GM12878 (cell line): ENCODE results near the gene COPB1. TPM values are rescaled to one million over a fixed set of nuclear protein-coding genes. Genes with fewer than 3 reads are reported as not detected.

Experiments
- ATAC-seq: fragments of 200-7000 bp; cut with Tn5 transposase; 3 replicates; pipeline ENCODE4 v1.9.1; 2020; ENCODE audit warnings: mild to moderate bottlenecking, moderate library complexity
- BruUV-seq: library from RNA; stranded (reverse); fragments of 400-500 nt; replicated peaks from 2 replicates; lab custom pipeline; 2021; lab: Mats Ljungman, UMichigan
- CTCF ChIA-PET: fragments of 300-600 bp; sonication (Branson Sonifier 250); formaldehyde crosslinking; extraction: SDS; loops from one replicate; lab custom pipeline; 2021; ENCODE audit warnings: inconsistent platforms; lab: Yijun Ruan, JAX
- POLR2A ChIA-PET: fragments of 350-600 bp; formaldehyde crosslinking; extraction: SDS; loops from one replicate; lab custom pipeline; 2021; ENCODE audit warnings: inconsistent platforms; lab: Charles Lee
- RAD21 ChIA-PET: fragments of 300-600 bp; sonication (Branson Sonifier 250); formaldehyde crosslinking; loops from one replicate; lab custom pipeline; 2023; ENCODE audit warnings: antibody characterized with exemption; ENCODE audit not compliant: unreplicated experiment; lab: Charles Lee
- SMC1A ChIA-PET: fragments of 300-600 bp; sonication (Branson Sonifier 250); formaldehyde crosslinking; loops from one replicate; lab custom pipeline; 2023; ENCODE audit not compliant: unreplicated experiment, uncharacterized antibody; lab: Charles Lee
- DNase-seq: peaks from one replicate; pipeline ENCODE4 v3.0.0-alpha.2; 2011; ENCODE audit warnings: low read depth, low spot score
- FAIRE-seq: peaks from 3 replicates; lab custom pipeline; 2011; peaks lifted over from hg19 to GRCh38; lab: Jason Lieb, UNC
- H2AFZ ChIP-seq: 2 replicates; pipeline ENCODE4 v1.6.0; 2011; ENCODE audit warnings: low read depth, low read length, control low read depth; ENCODE audit not compliant: control insufficient read depth
- H3K27ac ChIP-seq: 2 replicates; pipeline ENCODE4 v1.5.1; 2011; ENCODE audit warnings: control low read depth; ENCODE audit not compliant: control insufficient read depth, insufficient read depth
- H3K27me3 ChIP-seq, 2 experiments: replicated peaks in 1 of 2; 2 replicates each; pipeline versions ENCODE4 v1.6.0 to v1.6.1; 2011; ENCODE audit warnings: low read length in 1 of 2; ENCODE audit not compliant: control insufficient read depth in 2 of 2, insufficient read depth in 2 of 2
- H3K36me3 ChIP-seq, 2 experiments: 2 replicates each; pipeline ENCODE4 v1.5.1; 2011; ENCODE audit warnings: low read length in 1 of 2; ENCODE audit not compliant: control insufficient read depth in 2 of 2, insufficient read depth in 2 of 2
- H3K4me1 ChIP-seq: 2 replicates; pipeline ENCODE4 v1.6.1; 2011; ENCODE audit warnings: mild to moderate bottlenecking, low read length, moderate library complexity, mixed read lengths; ENCODE audit not compliant: control insufficient read depth, insufficient read depth
- H3K4me2 ChIP-seq: 2 replicates; pipeline ENCODE4 v1.6.0; 2011; ENCODE audit warnings: control low read depth; ENCODE audit not compliant: control insufficient read depth, insufficient read depth
- H3K4me3 ChIP-seq: fragments of 200-600 bp; sonication (generic); 2 replicates; pipeline ENCODE4 v1.5.1; 2016
- H3K79me2 ChIP-seq: 2 replicates; pipeline ENCODE4 v1.6.0; 2011; ENCODE audit warnings: low read length; ENCODE audit not compliant: control insufficient read depth, insufficient read depth
- H3K9ac ChIP-seq: 2 replicates; pipeline ENCODE4 v1.8.0; 2011; ENCODE audit warnings: low read length, control low read depth, mixed read lengths; ENCODE audit not compliant: control insufficient read depth, insufficient read depth
- H3K9me3 ChIP-seq: replicated peaks from 3 replicates; pipeline ENCODE4 v1.5.1; 2011; ENCODE audit warnings: mild to moderate bottlenecking, low read length; ENCODE audit not compliant: control insufficient read depth, insufficient read depth
- H4K20me1 ChIP-seq: 2 replicates; pipeline ENCODE4 v1.6.0; 2011; ENCODE audit not compliant: control insufficient read depth, insufficient read depth
- ASH2L ChIP-seq: fragments of 300-600, 200-600 bp; sonication (generic); IDR thresholded peaks from 2 replicates; pipeline ENCODE4 v1.6.1; 2017; ENCODE audit warnings: low read depth, mild to moderate bottlenecking, borderline replicate concordance
- CBFB ChIP-seq: IDR thresholded peaks from 2 replicates; pipeline ENCODE4 v1.6.1; 2016; ENCODE audit warnings: antibody characterized with exemption, low read depth
- CTCF ChIP-seq, 3 experiments: IDR thresholded peaks in 2 of 3; conservative IDR thresholded peaks in 1 of 3; 2 replicates each; pipeline ENCODE4 v1.5.1; 2011; ENCODE audit warnings: low read depth in 3 of 3, low read length in 3 of 3, mild to moderate bottlenecking in 3 of 3, control low read depth in 2 of 3, moderate library complexity in 2 of 3, inconsistent platforms in 1 of 3, mixed read lengths in 1 of 3; ENCODE audit not compliant: control insufficient read depth in 2 of 3, insufficient read depth in 1 of 3; ENCODE audit errors: extremely low read depth in 1 of 3
- ETV6 ChIP-seq, 2 experiments: fragments of 450-650 bp in 1 of 2; IDR thresholded peaks in 1 of 2; conservative IDR thresholded peaks in 1 of 2; 2 replicates each; pipeline ENCODE4 v1.6.1; 2014; ENCODE audit warnings: antibody characterized with exemption in 1 of 2, borderline replicate concordance in 1 of 2, low read depth in 1 of 2, mild to moderate bottlenecking in 1 of 2, moderate library complexity in 1 of 2
- KLF5 ChIP-seq: fragments of 450-650 bp; IDR thresholded peaks from 2 replicates; pipeline ENCODE4 v1.6.1; 2014; ENCODE audit warnings: mild to moderate bottlenecking; ENCODE audit not compliant: partially characterized antibody
- NFYB ChIP-seq: IDR thresholded peaks from 2 replicates; pipeline ENCODE4 v1.6.1; 2011; ENCODE audit warnings: low read depth, mild to moderate bottlenecking, low read length, improper control_type of control experiment, moderate library complexity; ENCODE audit not compliant: insufficient read depth
- POU2F2 ChIP-seq: IDR thresholded peaks from 3 replicates; pipeline ENCODE4 v1.6.1; 2011; ENCODE audit warnings: low read depth, mild to moderate bottlenecking, low read length, borderline replicate concordance
- RAD21 ChIP-seq: IDR thresholded peaks from 2 replicates; pipeline ENCODE4 v1.6.1; 2011; ENCODE audit warnings: mild to moderate bottlenecking, low read depth, low read length, moderate library complexity; ENCODE audit not compliant: insufficient read depth
- RB1 ChIP-seq: fragments of 450-650 bp; formaldehyde crosslinking; IDR thresholded peaks from 2 replicates; pipeline ENCODE4 v1.6.1; 2017; ENCODE audit warnings: mild to moderate bottlenecking, borderline replicate concordance
- SKIL ChIP-seq: fragments of 450-650 bp; IDR thresholded peaks from 2 replicates; pipeline ENCODE4 v1.6.1; 2017; ENCODE audit warnings: mild to moderate bottlenecking, low read depth, inconsistent platforms; ENCODE audit not compliant: poor library complexity, severe bottlenecking
- SMAD1 ChIP-seq: fragments of 450-650 bp; IDR thresholded peaks from 2 replicates; pipeline ENCODE4 v1.6.1; 2018; ENCODE audit warnings: mild to moderate bottlenecking, low read depth; ENCODE audit not compliant: partially characterized antibody
- SRF ChIP-seq, 2 experiments: IDR thresholded peaks; 2 replicates each; pipeline ENCODE4 v1.6.1; 2011; ENCODE audit warnings: low read depth in 2 of 2, low read length in 2 of 2, mild to moderate bottlenecking in 1 of 2, moderate library complexity in 1 of 2
- ZBTB40 ChIP-seq: fragments of 450-650 bp; IDR thresholded peaks from 2 replicates; pipeline ENCODE4 v1.6.1; 2016; ENCODE audit warnings: mild to moderate bottlenecking, moderate library complexity, borderline replicate concordance
- WGBS: methylation state at CpG from one replicate; pipeline ENCODE4 v1.1.6; 2016; ENCODE audit warnings: low lambda C conversion rate; ENCODE audit not compliant: insufficient replicate concordance, insufficient coverage; ENCODE audit errors: missing lambda C conversion rate; 5-methylcytosine and 5-hydroxymethylcytosine counted together
- in situ Hi-C: fragments of 300-500 bp; cut with MboI; formaldehyde crosslinking; loops from 9 replicates; pipeline ENCODE4 v1.14.3; 2018; ENCODE audit warnings: mixed read lengths
- intact Hi-C: fragments of 100-400 bp; cut with micrococcal nuclease; formaldehyde crosslinking; loops from one replicate; pipeline ENCODE4 v1.14.2; 2022; ENCODE audit not compliant: unreplicated experiment
- polyA plus RNA-seq, 11 experiments: library from polyadenylated mRNA; depleted of rRNA in 4 of 11; unstranded in 6 of 11; stranded (reverse) in 5 of 11; fragments of >200 nt; fragmentation: Nextera tagmentation in 4 of 11; fragmentation: Illumina TruSeq in 1 of 11; extraction: Ambion mirVana in 4 of 11; extraction: Trizol in 1 of 11; gene quantifications; 1 replicate in 1 of 11; 2 replicates in 10 of 11; pipeline versions ENCODE4 v1.2.1 to v1.2.3, GENCODE V29; 2011 to 2016; ENCODE audit warnings: inconsistent platforms in 2 of 11, missing spikeins in 2 of 11, low read depth in 1 of 11
- total RNA-seq, 4 experiments: library from RNA; depleted of rRNA in 3 of 4; stranded (reverse); fragments of >200 nt in 3 of 4; fragmentation: Illumina TruSeq in 1 of 4; extraction: Trizol in 1 of 4; gene quantifications; 2 replicates each; pipeline versions ENCODE4 v1.2.1 to v1.2.3, GENCODE V29; 2013 to 2021

Gene COPB1
- total and polyA plus RNA-seq, 10 of the 15 experiments (the other 5 are each of a cell fraction or from before 2014, with no cell fraction given): 67.0 to 149 (median 109) TPM

- Histone ChIP-seq H3K27me3 (no peaks in the 10 kb centered on the region), H3K4me1 (no peaks in the 10 kb centered on the region), H3K79me2 (no peaks in the 10 kb centered on the region), H4K20me1 (no peaks in the 10 kb centered on the region), H3K9me3 (no peaks in the 10 kb centered on the region), H3K27ac (no peak overlapping the region), H3K4me3 (no peak overlapping the region), H3K4me2 (0 out of 2 replicates have a peak overlapping the region, but pooled peaks have one; percentile 30), H2AFZ (peak overlapping the region; percentile 9), H3K9ac (no peak overlapping the region), H3K36me3 (no peaks in the 10 kb centered on the region)
- WGBS: 0% methylated on average over 5 of the region's 5 CpGs
- DNase-seq: no peak
- ChIA-PET CTCF (interaction anchor here (4.3 kb wide), 1 partner anchor 371 kb away, joined by 33 read pairs; no protein-coding TSS in a partner anchor), SMC1A (interaction anchor here (1.0 kb wide), 1 partner anchor 370 kb away, joined by 3 read pairs; no protein-coding TSS in a partner anchor), POLR2A (no interaction called here), RAD21 (interaction anchor here (1.0 kb wide), 1 partner anchor 371 kb away, joined by 4 read pairs; no protein-coding TSS in a partner anchor)
- in situ Hi-C loops (loop anchor here (25.0 kb wide), 1 partner anchor 225 kb away; no protein-coding TSS in a partner anchor), intact Hi-C loops (loop anchor here (1.0 to 10.0 kb wide), 5 partner anchors 108 to 538 kb away; partner anchors contain the start of gene CALCB)
- BruUV-seq: no TSS peak
- ATAC-seq: peak; percentile 80
- FAIRE-seq: no peak
- 0 out of 4 replicates have a peak, but pooled peaks of 1 of the 2 experiments have one; percentile 29 for TF ChIP-seq SRF (IDR thresholded peaks at IDR 0.05; ENCODE audit: low read depth in 2 of 2, low read length in 2 of 2)
- TF ChIP-seq ZBTB40: no peak
- peak; percentile 76 for TF ChIP-seq RAD21
- no peak for TF ChIP-seq KLF5
- TF ChIP-seq ETV6 (conservative IDR thresholded peaks at IDR 0.05 in 1 of 2, IDR thresholded peaks at IDR 0.05 in 1 of 2; ENCODE audit: borderline replicate concordance in 1 of 2, low read depth in 1 of 2): no peak
- TF ChIP-seq SMAD1: no peak
- no peak for TF ChIP-seq POU2F2
- no peak for TF ChIP-seq RB1
- TF ChIP-seq CBFB: no peak
- TF ChIP-seq CTCF (IDR thresholded peaks at IDR 0.05 in 2 of 3, conservative IDR thresholded peaks at IDR 0.05 in 1 of 3; ENCODE audit: control insufficient read depth in 2 of 3, extremely low read depth in 1 of 3, insufficient read depth in 1 of 3, low read depth in 3 of 3, low read length in 3 of 3): peak; percentile 69 to 88 (median 72)
- no peak for TF ChIP-seq ASH2L
- no peak for TF ChIP-seq SKIL
- TF ChIP-seq NFYB: no peak
These were observed 37.6 kb upstream of the COPB1 start for GRCh38 chr11:14537134-14537599.
